GM12878 (cell line): ENCODE results near the gene ADCY1. TPM values are rescaled to one million over a fixed set of nuclear protein-coding genes. Genes with fewer than 3 reads are reported as not detected.
A peak's percentile ranks its signal among the peaks of the same experiment; 100 is the strongest.

ENCODE experiments used
- ATAC-seq: fragments of 200-7000 bp; cut with Tn5 transposase; 3 replicates; pipeline ENCODE4 v1.9.1; 2020; ENCODE audit warnings: mild to moderate bottlenecking, moderate library complexity
- BruUV-seq: library from RNA; stranded (reverse); fragments of 400-500 nt; replicated peaks from 2 replicates; lab custom pipeline; 2021; lab: Mats Ljungman, UMichigan
- CTCF ChIA-PET: fragments of 300-600 bp; sonication (Branson Sonifier 250); formaldehyde crosslinking; extraction: SDS; loops from one replicate; lab custom pipeline; 2021; ENCODE audit warnings: inconsistent platforms; lab: Yijun Ruan, JAX
- POLR2A ChIA-PET: fragments of 350-600 bp; formaldehyde crosslinking; extraction: SDS; loops from one replicate; lab custom pipeline; 2021; ENCODE audit warnings: inconsistent platforms; lab: Charles Lee
- RAD21 ChIA-PET: fragments of 300-600 bp; sonication (Branson Sonifier 250); formaldehyde crosslinking; loops from one replicate; lab custom pipeline; 2023; ENCODE audit warnings: antibody characterized with exemption; ENCODE audit not compliant: unreplicated experiment; lab: Charles Lee
- SMC1A ChIA-PET: fragments of 300-600 bp; sonication (Branson Sonifier 250); formaldehyde crosslinking; loops from one replicate; lab custom pipeline; 2023; ENCODE audit not compliant: unreplicated experiment, uncharacterized antibody; lab: Charles Lee
- DNase-seq: peaks from one replicate; pipeline ENCODE4 v3.0.0-alpha.2; 2011; ENCODE audit warnings: low read depth, low spot score
- FAIRE-seq: peaks from 3 replicates; lab custom pipeline; 2011; peaks lifted over from hg19 to GRCh38; lab: Jason Lieb, UNC
- H2AFZ ChIP-seq: 2 replicates; pipeline ENCODE4 v1.6.0; 2011; ENCODE audit warnings: low read depth, low read length, control low read depth; ENCODE audit not compliant: control insufficient read depth
- H3K27ac ChIP-seq: 2 replicates; pipeline ENCODE4 v1.5.1; 2011; ENCODE audit warnings: control low read depth; ENCODE audit not compliant: control insufficient read depth, insufficient read depth
- H3K27me3 ChIP-seq, 2 experiments: replicated peaks in 1 of 2; 2 replicates each; pipeline versions ENCODE4 v1.6.0 to v1.6.1; 2011; ENCODE audit warnings: low read length in 1 of 2; ENCODE audit not compliant: control insufficient read depth in 2 of 2, insufficient read depth in 2 of 2
- H3K36me3 ChIP-seq, 2 experiments: 2 replicates each; pipeline ENCODE4 v1.5.1; 2011; ENCODE audit warnings: low read length in 1 of 2; ENCODE audit not compliant: control insufficient read depth in 2 of 2, insufficient read depth in 2 of 2
- H3K4me1 ChIP-seq: 2 replicates; pipeline ENCODE4 v1.6.1; 2011; ENCODE audit warnings: mild to moderate bottlenecking, low read length, moderate library complexity, mixed read lengths; ENCODE audit not compliant: control insufficient read depth, insufficient read depth
- H3K4me2 ChIP-seq: 2 replicates; pipeline ENCODE4 v1.6.0; 2011; ENCODE audit warnings: control low read depth; ENCODE audit not compliant: control insufficient read depth, insufficient read depth
- H3K4me3 ChIP-seq: fragments of 200-600 bp; sonication (generic); 2 replicates; pipeline ENCODE4 v1.5.1; 2016
- H3K79me2 ChIP-seq: 2 replicates; pipeline ENCODE4 v1.6.0; 2011; ENCODE audit warnings: low read length; ENCODE audit not compliant: control insufficient read depth, insufficient read depth
- H3K9ac ChIP-seq: 2 replicates; pipeline ENCODE4 v1.8.0; 2011; ENCODE audit warnings: low read length, control low read depth, mixed read lengths; ENCODE audit not compliant: control insufficient read depth, insufficient read depth
- H3K9me3 ChIP-seq: replicated peaks from 3 replicates; pipeline ENCODE4 v1.5.1; 2011; ENCODE audit warnings: mild to moderate bottlenecking, low read length; ENCODE audit not compliant: control insufficient read depth, insufficient read depth
- H4K20me1 ChIP-seq: 2 replicates; pipeline ENCODE4 v1.6.0; 2011; ENCODE audit not compliant: control insufficient read depth, insufficient read depth
- BHLHE40 ChIP-seq, 2 experiments: fragments of 450-650 bp in 1 of 2; IDR thresholded peaks; 2 replicates each; pipeline ENCODE4 v1.6.1; 2011 to 2017; ENCODE audit warnings: low read depth in 2 of 2, borderline replicate concordance in 1 of 2, improper control_type of control experiment in 1 of 2, low read length in 1 of 2, mild to moderate bottlenecking in 1 of 2
- EED ChIP-seq: sonication (generic); IDR thresholded peaks from 2 replicates; pipeline ENCODE4 v1.6.1; 2016; ENCODE audit warnings: antibody characterized with exemption, low read depth
- IKZF1 ChIP-seq: fragments of 450-650 bp; conservative IDR thresholded peaks from 2 replicates; pipeline ENCODE4 v1.6.1; 2017; ENCODE audit warnings: antibody characterized with exemption, mild to moderate bottlenecking
- IKZF2 ChIP-seq, 2 experiments: fragments of 450-650 bp; IDR thresholded peaks; 2 replicates each; pipeline ENCODE4 v1.6.1; 2017; ENCODE audit warnings: mild to moderate bottlenecking in 2 of 2, moderate library complexity in 2 of 2
- WGBS: methylation state at CpG from one replicate; pipeline ENCODE4 v1.1.6; 2016; ENCODE audit warnings: low lambda C conversion rate; ENCODE audit not compliant: insufficient replicate concordance, insufficient coverage; ENCODE audit errors: missing lambda C conversion rate; 5-methylcytosine and 5-hydroxymethylcytosine counted together
- in situ Hi-C: fragments of 300-500 bp; cut with MboI; formaldehyde crosslinking; loops from 9 replicates; pipeline ENCODE4 v1.14.3; 2018; ENCODE audit warnings: mixed read lengths
- intact Hi-C: fragments of 100-400 bp; cut with micrococcal nuclease; formaldehyde crosslinking; loops from one replicate; pipeline ENCODE4 v1.14.2; 2022; ENCODE audit not compliant: unreplicated experiment
- polyA plus RNA-seq, 11 experiments: library from polyadenylated mRNA; depleted of rRNA in 4 of 11; unstranded in 6 of 11; stranded (reverse) in 5 of 11; fragments of >200 nt; fragmentation: Nextera tagmentation in 4 of 11; fragmentation: Illumina TruSeq in 1 of 11; extraction: Ambion mirVana in 4 of 11; extraction: Trizol in 1 of 11; gene quantifications; 1 replicate in 1 of 11; 2 replicates in 10 of 11; pipeline versions ENCODE4 v1.2.1 to v1.2.3, GENCODE V29; 2011 to 2016; ENCODE audit warnings: inconsistent platforms in 2 of 11, missing spikeins in 2 of 11, low read depth in 1 of 11
- total RNA-seq, 4 experiments: library from RNA; depleted of rRNA in 3 of 4; stranded (reverse); fragments of >200 nt in 3 of 4; fragmentation: Illumina TruSeq in 1 of 4; extraction: Trizol in 1 of 4; gene quantifications; 2 replicates each; pipeline versions ENCODE4 v1.2.1 to v1.2.3, GENCODE V29; 2013 to 2021
- TF ChIP-seq, protein P1 (sequence below): fragments of 450-650 bp; IDR thresholded peaks from 2 replicates; pipeline ENCODE4 v1.6.1; 2017; ENCODE audit warnings: mild to moderate bottlenecking
- TF ChIP-seq, protein P2 (sequence below): fragments of 450-650 bp; IDR thresholded peaks from 2 replicates; pipeline ENCODE4 v1.6.1; 2017; ENCODE audit warnings: borderline replicate concordance

Gene ADCY1
- total and polyA plus RNA-seq, 10 of the 15 experiments (the other 5 are each of a cell fraction or from before 2014, with no cell fraction given) = 0.13 to 1.4 (median 0.45) TPM; not detected in 1

- ChIA-PET SMC1A (no interaction called here), RAD21 (no interaction called here), CTCF (no interaction called here), POLR2A (no interaction called here)
- no TSS peak for BruUV-seq
- H4K20me1 ChIP-seq = no peaks in the 10 kb centered on the region
- no peaks in the 10 kb centered on the region for H3K9me3 ChIP-seq
- FAIRE-seq (peak; percentile 18), DNase-seq (peak; percentile 19), ATAC-seq (peak; percentile 83)
- H3K4me1 ChIP-seq = peaks cover 4% of the 10 kb centered on the region
- H3K27ac ChIP-seq = 0 out of 2 replicates have a peak overlapping the region, but pooled peaks have one; percentile 7
- no peaks in the 10 kb centered on the region for H3K79me2 ChIP-seq
- H3K9ac ChIP-seq = no peak overlapping the region
- H3K4me2 ChIP-seq = peak overlapping the region; percentile 53; the same call in 1 of the 2 replicates
- in situ Hi-C loops (no loop called here), intact Hi-C loops (no loop called here)
- H2AFZ ChIP-seq = peak overlapping the region; percentile 83
- no peak overlapping the region; the same call in 1 of the 2 replicates for H3K4me3 ChIP-seq
- H3K27me3 ChIP-seq = no peaks in the 10 kb centered on the region
- 31% methylated on average over 7 of the region's 7 CpGs for WGBS
- TF ChIP-seq BHLHE40 (IDR thresholded peaks at IDR 0.05; ENCODE audit: borderline replicate concordance in 1 of 2, low read depth in 2 of 2, low read length in 1 of 2) (peak; percentile 29 to 63; a peak in 1 of 4 replicates), IKZF2 (IDR thresholded peaks at IDR 0.05) (peak; percentile 19 to 43; a peak in 1 of 4 replicates), IKZF1 (0 out of 2 replicates have a peak, but pooled peaks have one; percentile 20), EED (peak; percentile 62)
- TF ChIP-seq, protein P1, sequence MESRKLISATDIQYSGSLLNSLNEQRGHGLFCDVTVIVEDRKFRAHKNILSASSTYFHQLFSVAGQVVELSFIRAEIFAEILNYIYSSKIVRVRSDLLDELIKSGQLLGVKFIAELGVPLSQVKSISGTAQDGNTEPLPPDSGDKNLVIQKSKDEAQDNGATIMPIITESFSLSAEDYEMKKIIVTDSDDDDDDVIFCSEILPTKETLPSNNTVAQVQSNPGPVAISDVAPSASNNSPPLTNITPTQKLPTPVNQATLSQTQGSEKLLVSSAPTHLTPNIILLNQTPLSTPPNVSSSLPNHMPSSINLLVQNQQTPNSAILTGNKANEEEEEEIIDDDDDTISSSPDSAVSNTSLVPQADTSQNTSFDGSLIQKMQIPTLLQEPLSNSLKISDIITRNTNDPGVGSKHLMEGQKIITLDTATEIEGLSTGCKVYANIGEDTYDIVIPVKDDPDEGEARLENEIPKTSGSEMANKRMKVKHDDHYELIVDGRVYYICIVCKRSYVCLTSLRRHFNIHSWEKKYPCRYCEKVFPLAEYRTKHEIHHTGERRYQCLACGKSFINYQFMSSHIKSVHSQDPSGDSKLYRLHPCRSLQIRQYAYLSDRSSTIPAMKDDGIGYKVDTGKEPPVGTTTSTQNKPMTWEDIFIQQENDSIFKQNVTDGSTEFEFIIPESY = no peak
- TF ChIP-seq, protein P2, sequence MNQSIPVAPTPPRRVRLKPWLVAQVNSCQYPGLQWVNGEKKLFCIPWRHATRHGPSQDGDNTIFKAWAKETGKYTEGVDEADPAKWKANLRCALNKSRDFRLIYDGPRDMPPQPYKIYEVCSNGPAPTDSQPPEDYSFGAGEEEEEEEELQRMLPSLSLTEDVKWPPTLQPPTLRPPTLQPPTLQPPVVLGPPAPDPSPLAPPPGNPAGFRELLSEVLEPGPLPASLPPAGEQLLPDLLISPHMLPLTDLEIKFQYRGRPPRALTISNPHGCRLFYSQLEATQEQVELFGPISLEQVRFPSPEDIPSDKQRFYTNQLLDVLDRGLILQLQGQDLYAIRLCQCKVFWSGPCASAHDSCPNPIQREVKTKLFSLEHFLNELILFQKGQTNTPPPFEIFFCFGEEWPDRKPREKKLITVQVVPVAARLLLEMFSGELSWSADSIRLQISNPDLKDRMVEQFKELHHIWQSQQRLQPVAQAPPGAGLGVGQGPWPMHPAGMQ = no peak
- H3K36me3 ChIP-seq = no peaks in the 10 kb centered on the region
Measured at GRCh38 chr7:45643630-45644029, 69.5 kb downstream of the ADCY1 start.
